ENCODE data around the gene TMC4. TPM values are rescaled to one million over a fixed set of nuclear protein-coding genes. Genes with fewer than 3 reads are reported as not detected.
A peak's percentile ranks its signal among the peaks of the same experiment; 100 is the strongest.
"Not testable (repeated sequence)": the region's sequence is repeated elsewhere in the genome, so short reads cannot be mapped to it uniquely, and the experiment has no call there.

TMC4 gene
- total RNA-seq, 1 experiment from 2014 or later: 1.9 TPM

GRCh38 chr19:54207983-54208783, 35.2 kb upstream of the TMC4 start:
- Histone ChIP-seq H3K4me3 (ENCODE audit: insufficient read depth, low read depth, low read length) (no peak overlapping the region), H3K36me3 (replicated peaks; ENCODE audit: control insufficient read depth, insufficient read depth, low read length) (peaks cover 37% of the 10 kb centered on the region), H3K27me3 (ENCODE audit: control insufficient read depth, insufficient read depth, low read length) (no peaks in the 10 kb centered on the region)
- peak; percentile 64 for DNase-seq

GRCh38 chr19:54207676-54207982, 34.7 kb upstream of the TMC4 start:
- no peak for DNase-seq
- no peaks in the 10 kb centered on the region for H3K27me3 ChIP-seq (ENCODE audit: control insufficient read depth, insufficient read depth, low read length)
- no peak overlapping the region for H3K4me3 ChIP-seq (ENCODE audit: insufficient read depth, low read depth, low read length)
- peaks cover 43% of the 10 kb centered on the region for H3K36me3 ChIP-seq (replicated peaks; ENCODE audit: control insufficient read depth, insufficient read depth, low read length)

GRCh38 chr19:54207193-54207592, 34.2 kb upstream of the TMC4 start:
- not testable (repeated sequence) for H3K4me3 ChIP-seq (ENCODE audit: insufficient read depth, low read depth, low read length); H3K27me3 ChIP-seq (ENCODE audit: control insufficient read depth, insufficient read depth, low read length)
- H3K36me3 ChIP-seq (replicated peaks; ENCODE audit: control insufficient read depth, insufficient read depth, low read length): peaks cover 47% of the 10 kb centered on the region
- peak; percentile 35 for DNase-seq

GRCh38 chr19:54206831-54207177, 33.8 kb upstream of the TMC4 start:
- Histone ChIP-seq H3K36me3 (replicated peaks; ENCODE audit: control insufficient read depth, insufficient read depth, low read length) (peaks cover 49% of the 10 kb centered on the region), H3K27me3 (ENCODE audit: control insufficient read depth, insufficient read depth, low read length) (no peaks in the 10 kb centered on the region), H3K4me3 (ENCODE audit: insufficient read depth, low read depth, low read length) (no peak overlapping the region)
- DNase-seq: no peak

GRCh38 chr19:54206030-54206830, 33.3 kb upstream of the TMC4 start:
- H3K27me3 ChIP-seq (ENCODE audit: control insufficient read depth, insufficient read depth, low read length): no peaks in the 10 kb centered on the region
- peaks cover 53% of the 10 kb centered on the region for H3K36me3 ChIP-seq (replicated peaks; ENCODE audit: control insufficient read depth, insufficient read depth, low read length)
- no peak overlapping the region for H3K4me3 ChIP-seq (ENCODE audit: insufficient read depth, low read depth, low read length)
- no peak for DNase-seq

- H3K36me3 ChIP-seq (replicated peaks; ENCODE audit: control insufficient read depth, insufficient read depth, low read length): peaks cover 55% of the 10 kb centered on the region
- no peaks in the 10 kb centered on the region for H3K27me3 ChIP-seq (ENCODE audit: control insufficient read depth, insufficient read depth, low read length)
- peak; percentile 22 for DNase-seq
- no peak overlapping the region for H3K4me3 ChIP-seq (ENCODE audit: insufficient read depth, low read depth, low read length)
Measured at GRCh38 chr19:54204767-54205468, 32.0 kb upstream of the TMC4 start.

GRCh38 chr19:54203151-54203611, 30.2 kb upstream of the TMC4 start:
- Histone ChIP-seq H3K36me3 (replicated peaks; ENCODE audit: control insufficient read depth, insufficient read depth, low read length) (peaks cover 55% of the 10 kb centered on the region), H3K4me3 (ENCODE audit: insufficient read depth, low read depth, low read length) (no peak overlapping the region), H3K27me3 (ENCODE audit: control insufficient read depth, insufficient read depth, low read length) (no peaks in the 10 kb centered on the region)
- peak; percentile 7 for DNase-seq

GRCh38 chr19:54201980-54202379, 29.0 kb upstream of the TMC4 start:
- H3K27me3 ChIP-seq (ENCODE audit: control insufficient read depth, insufficient read depth, low read length): no peaks in the 10 kb centered on the region
- DNase-seq: no peak
- peak overlapping the region; percentile 92 for H3K4me3 ChIP-seq (ENCODE audit: insufficient read depth, low read depth, low read length)
- peaks cover 49% of the 10 kb centered on the region for H3K36me3 ChIP-seq (replicated peaks; ENCODE audit: control insufficient read depth, insufficient read depth, low read length)

- peak overlapping the region; percentile 92 for H3K4me3 ChIP-seq (ENCODE audit: insufficient read depth, low read depth, low read length)
- H3K36me3 ChIP-seq (replicated peaks; ENCODE audit: control insufficient read depth, insufficient read depth, low read length): peaks cover 41% of the 10 kb centered on the region
- peak; percentile 27 for DNase-seq
- no peaks in the 10 kb centered on the region for H3K27me3 ChIP-seq (ENCODE audit: control insufficient read depth, insufficient read depth, low read length)
Measured at GRCh38 chr19:54201172-54201701, 28.3 kb upstream of the TMC4 start.

- Histone ChIP-seq H3K36me3 (replicated peaks; ENCODE audit: control insufficient read depth, insufficient read depth, low read length) (peaks cover 30% of the 10 kb centered on the region), H3K27me3 (ENCODE audit: control insufficient read depth, insufficient read depth, low read length) (no peaks in the 10 kb centered on the region), H3K4me3 (ENCODE audit: insufficient read depth, low read depth, low read length) (no peak overlapping the region)
- peak; percentile 18 for DNase-seq
Measured at GRCh38 chr19:54199401-54199800, 26.4 kb upstream of the TMC4 start.

GRCh38 chr19:54197121-54197520, 24.2 kb upstream of the TMC4 start:
- Histone ChIP-seq H3K36me3 (replicated peaks; ENCODE audit: control insufficient read depth, insufficient read depth, low read length) (peaks cover 18% of the 10 kb centered on the region), H3K27me3 (ENCODE audit: control insufficient read depth, insufficient read depth, low read length) (no peaks in the 10 kb centered on the region), H3K4me3 (ENCODE audit: insufficient read depth, low read depth, low read length) (no peak overlapping the region)
- DNase-seq: no peak

GRCh38 chr19:54196536-54196935, 23.6 kb upstream of the TMC4 start:
- H3K4me3 ChIP-seq (ENCODE audit: insufficient read depth, low read depth, low read length): no peak overlapping the region
- H3K36me3 ChIP-seq (replicated peaks; ENCODE audit: control insufficient read depth, insufficient read depth, low read length): peaks cover 15% of the 10 kb centered on the region
- DNase-seq: no peak
- no peaks in the 10 kb centered on the region for H3K27me3 ChIP-seq (ENCODE audit: control insufficient read depth, insufficient read depth, low read length)

GRCh38 chr19:54194463-54194862, 21.5 kb upstream of the TMC4 start:
- not testable (repeated sequence) for H3K27me3 ChIP-seq (ENCODE audit: control insufficient read depth, insufficient read depth, low read length); DNase-seq; H3K4me3 ChIP-seq (ENCODE audit: insufficient read depth, low read depth, low read length)
- H3K36me3 ChIP-seq (replicated peaks; ENCODE audit: control insufficient read depth, insufficient read depth, low read length): peaks cover 10% of the 10 kb centered on the region

- H3K4me3 ChIP-seq (ENCODE audit: insufficient read depth, low read depth, low read length): no peak overlapping the region
- H3K27me3 ChIP-seq (ENCODE audit: control insufficient read depth, insufficient read depth, low read length): no peaks in the 10 kb centered on the region
- peak; percentile 11 for DNase-seq
- peaks cover 10% of the 10 kb centered on the region for H3K36me3 ChIP-seq (replicated peaks; ENCODE audit: control insufficient read depth, insufficient read depth, low read length)
Measured at GRCh38 chr19:54193011-54193410, 20.1 kb upstream of the TMC4 start.
